Right lobe of liver (tissue), 6 donors: ENCODE results near the gene ZNF609. TPM values are rescaled to one million over a fixed set of nuclear protein-coding genes. Genes with fewer than 3 reads are reported as not detected.

ENCODE experiments used
- ATAC-seq, 4 donors: fragments of 200-7000 bp; cut with Tn5 transposase; one replicate each; pipeline ENCODE4 v1.9.1; 2020; ENCODE audit warnings: mild to moderate bottlenecking in 4 of 4, moderate library complexity in 4 of 4
- DNase-seq, 3 donors: peaks; one replicate each; pipeline ENCODE4 v3.0.0-alpha.2; 2020
- H3K27ac ChIP-seq, 3 donors: fragments of 200-600 bp; one replicate each; pipeline ENCODE4 v1.8.0; 2022
- H3K27me3 ChIP-seq, 2 donors: fragments of 200-600 bp; one replicate each; pipeline ENCODE4 v1.8.0; 2022
- H3K36me3 ChIP-seq, 4 donors: fragments of 200-600 bp; sonication (generic) in 1 of 4; one replicate each; pipeline versions ENCODE4 v1.5.1 to v1.8.0; 2017 to 2022; ENCODE audit warnings: control low read depth in 1 of 4
- H3K4me1 ChIP-seq, 4 donors: fragments of 200-600 bp; sonication (generic) in 1 of 4; one replicate each; pipeline versions ENCODE4 v1.5.1 to v1.8.0; 2017 to 2022; ENCODE audit warnings: control low read depth in 1 of 4
- H3K4me3 ChIP-seq, 3 donors: fragments of 200-600 bp; one replicate each; pipeline ENCODE4 v1.8.0; 2022
- H3K9me3 ChIP-seq, 4 donors: fragments of 200-600 bp; sonication (generic) in 1 of 4; one replicate each; pipeline versions ENCODE4 v1.5.1 to v1.8.0; 2017 to 2022; ENCODE audit warnings: control low read depth in 1 of 4
- CTCF ChIP-seq, 4 donors: fragments of 200-600 bp in 3 of 4; fragments of 450-650 bp in 1 of 4; IDR thresholded peaks; one replicate each; pipeline versions ENCODE4 v1.5.1 to v1.8.0; 2016 to 2022; ENCODE audit warnings: antibody characterized with exemption in 4 of 4, mild to moderate bottlenecking in 2 of 4
- POLR2A ChIP-seq: fragments of 450-650 bp; IDR thresholded peaks from one replicate; pipeline ENCODE4 v1.6.1; 2017; ENCODE audit warnings: antibody characterized with exemption, mild to moderate bottlenecking
- WGBS: methylation state at CpG from one replicate; pipeline ENCODE4 v1.1.6; 2018; ENCODE audit warnings: low coverage, low lambda C conversion rate; ENCODE audit not compliant: insufficient coverage; ENCODE audit errors: missing lambda C conversion rate; 5-methylcytosine and 5-hydroxymethylcytosine counted together
- intact Hi-C, 2 donors: fragments of 100-400 bp; cut with DNase I; formaldehyde crosslinking; loops; one replicate each; pipeline versions ENCODE4 v1.11.2 to v1.14.1; 2022
- total RNA-seq, 6 experiments: library from RNA; depleted of rRNA in 2 of 6; stranded (reverse); fragments of >200 nt in 2 of 6; fragmentation: NEBNext Ultra II Directional in 3 of 6; extraction: Animal tissue kit (Norgen Biotek cat#: 25700) in 3 of 6; gene quantifications; one replicate each; pipeline versions ENCODE4 v1.1.0 to v1.2.4, GENCODE V29; 2016 to 2023
- donor health status: DM: no; HTN: yes; CAD: no.
- donor health status: DM: no; HTN: no; CAD: no.
- donor health status: DM: no; HTN: no; CAD: no.
- donor health status: DM: no; HTN: yes; CAD: no.
- donor health status: DM: no; HTN: yes; CAD: no.

The ZNF609 gene
- total RNA-seq, 6 experiments from 2014 or later, result 10.7 to 16.1 (median 13.5) TPM

DNA sequence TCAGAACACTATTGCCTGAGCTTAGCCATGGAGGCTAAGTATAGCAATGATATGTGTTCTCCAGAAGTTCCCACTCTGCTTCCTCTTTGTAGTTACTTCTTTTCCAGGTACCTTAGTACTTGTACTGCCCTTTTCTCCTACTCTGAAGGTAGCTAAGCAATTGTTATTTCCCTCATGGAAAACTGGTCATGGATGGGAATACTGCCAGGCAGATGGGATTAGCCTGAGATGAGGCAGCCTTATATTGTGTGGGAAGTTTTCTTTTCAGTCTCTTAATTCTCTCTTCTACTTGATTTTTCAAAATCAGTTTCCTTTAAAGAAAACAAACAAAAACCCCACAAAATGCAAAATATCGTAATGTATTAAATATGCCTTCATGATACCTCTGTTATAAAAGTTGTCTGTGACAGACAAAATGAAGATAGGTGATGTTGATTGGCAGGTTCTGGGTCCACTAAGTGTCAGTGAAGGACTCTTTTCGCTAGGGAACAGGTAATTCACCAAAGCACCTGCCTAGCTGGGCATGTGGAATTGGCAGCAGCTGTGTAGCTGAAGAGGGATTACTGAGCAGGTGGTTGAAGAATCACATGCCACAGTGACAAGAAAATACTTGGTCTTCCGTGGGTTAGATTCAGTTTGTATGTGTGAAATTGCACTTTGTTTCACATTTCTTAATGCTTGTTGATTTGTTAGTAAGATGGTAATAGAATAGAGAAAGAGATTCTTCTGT is 4.1 kb downstream of the ZNF609 start:
- Histone ChIP-seq H3K27me3 (no peaks in the 10 kb centered on the region), H3K4me3 (no peak overlapping the region), H3K9me3 (peaks cover 0 to 2% (median 0%) of the 10 kb centered on the region in 4 donors), H3K4me1 (peaks cover 0 to 33% (median 7%) of the 10 kb centered on the region in 4 donors), H3K36me3 (no peaks in the 10 kb centered on the region), H3K27ac (no peak overlapping the region)
- TF ChIP-seq CTCF (IDR thresholded peaks at IDR 0.05), result no peak
- no peak for TF ChIP-seq POLR2A
- DNase-seq (no peak), ATAC-seq (no peak)
- intact Hi-C loops, result no loop called here
- 65% methylated on average over 3 of the region's 3 CpGs for WGBS

DNA sequence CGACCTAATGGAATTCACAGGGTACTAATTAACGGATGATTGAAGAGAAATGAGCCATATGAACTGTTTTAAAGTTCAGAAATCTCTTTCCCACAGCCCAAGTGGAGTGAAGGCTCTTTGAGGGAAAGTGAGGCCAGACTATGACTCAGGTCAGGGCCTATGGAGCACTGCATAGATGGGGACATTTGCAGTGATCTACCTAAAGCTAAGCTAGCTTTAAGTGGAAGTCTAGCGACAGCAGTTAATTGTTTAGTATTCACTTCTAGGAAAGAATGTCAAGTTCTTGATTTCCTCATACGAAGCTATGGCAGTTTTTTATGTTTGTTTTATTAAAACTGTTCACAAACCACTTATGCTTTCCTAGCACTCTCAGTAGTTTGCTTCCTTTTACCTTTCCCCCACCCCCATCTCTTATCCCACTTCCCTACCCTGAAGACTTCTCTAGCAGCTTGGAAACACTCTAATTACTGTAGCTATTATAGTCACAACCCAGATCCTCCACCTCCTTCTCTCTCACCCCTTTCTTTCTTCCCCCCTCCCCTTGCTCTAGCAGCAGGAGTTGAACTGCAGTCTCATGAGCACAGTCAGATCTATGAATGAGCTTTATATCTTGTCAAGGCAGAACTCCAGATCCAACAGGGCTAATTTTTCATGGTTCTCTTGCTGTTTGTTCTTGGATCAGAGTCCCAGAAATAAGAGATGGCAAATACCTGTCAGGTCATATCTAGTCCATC is 6.2 kb downstream of the ZNF609 start:
- Histone ChIP-seq H3K27ac (no peak overlapping the region), H3K27me3 (no peaks in the 10 kb centered on the region), H3K36me3 (no peaks in the 10 kb centered on the region), H3K4me3 (no peak overlapping the region), H3K4me1 (peaks cover 0 to 32% (median 5%) of the 10 kb centered on the region in 4 donors), H3K9me3 (no peaks in the 10 kb centered on the region)
- TF ChIP-seq CTCF (IDR thresholded peaks at IDR 0.05) (no peak), POLR2A (no peak)
- intact Hi-C loops, result no loop called here
- ATAC-seq (no peak), DNase-seq (no peak)
- whole genome bisulfite sequencing, result 71% methylated on average over 4 of the region's 4 CpGs

- Histone ChIP-seq H3K36me3 (no peaks in the 10 kb centered on the region), H3K27ac (no peak overlapping the region), H3K27me3 (no peaks in the 10 kb centered on the region), H3K9me3 (no peaks in the 10 kb centered on the region), H3K4me3 (no peak overlapping the region), H3K4me1 (no peaks in the 10 kb centered on the region)
- TF ChIP-seq POLR2A, result no peak
- TF ChIP-seq CTCF (IDR thresholded peaks at IDR 0.05), result no peak
- no peak for ATAC-seq
- intact Hi-C loops, result no loop called here
- DNase-seq, result no peak
- WGBS, result 95% methylated on average over 4 of the region's 4 CpGs
Observed at GRCh38 chr15:64472161-64472560, 11.8 kb downstream of the ZNF609 start.

DNA sequence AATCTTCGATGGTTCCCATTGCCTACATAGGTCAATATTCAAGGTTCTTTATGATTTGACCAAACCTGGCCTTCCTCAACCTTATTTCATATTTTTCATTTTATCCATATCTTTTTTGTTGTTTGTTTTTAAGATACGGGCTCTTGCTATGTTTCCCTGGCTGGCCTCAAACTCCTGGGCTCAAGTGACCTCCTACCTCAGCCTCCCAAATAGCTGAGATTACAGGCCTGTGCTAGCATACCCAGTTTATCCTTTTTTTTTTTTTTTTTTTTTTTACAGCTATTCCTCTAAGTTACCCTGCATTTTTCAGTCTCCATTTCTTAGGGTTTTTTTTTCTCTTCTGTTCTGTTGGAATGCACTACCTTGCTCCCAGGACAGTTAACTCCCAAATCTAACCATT is 14.5 kb downstream of the ZNF609 start:
- H3K9me3 ChIP-seq, result no peaks in the 10 kb centered on the region
- H3K36me3 ChIP-seq, result no peaks in the 10 kb centered on the region
- no peak overlapping the region for H3K4me3 ChIP-seq
- H3K4me1 ChIP-seq, result peaks cover 0 to 12% (median 2%) of the 10 kb centered on the region in 4 donors
- intact Hi-C loops, result no loop called here
- 100% methylated on average over 2 of the region's 2 CpGs for WGBS
- ATAC-seq, result no peak
- H3K27ac ChIP-seq, result no peak overlapping the region
- TF ChIP-seq POLR2A, result no peak
- no peak for TF ChIP-seq CTCF (IDR thresholded peaks at IDR 0.05)
- H3K27me3 ChIP-seq, result no peaks in the 10 kb centered on the region
- no peak for DNase-seq
